OCI-LY7 (cell line): ENCODE measurements around the gene MFSD6.

Source experiments
- CTCF ChIP-seq: fragments of 200-600 bp; sonication (generic); conservative IDR thresholded peaks from 2 replicates; pipeline ENCODE4 v1.5.1; 2014; ENCODE audit warnings: mild to moderate bottlenecking, antibody characterized with exemption, low read length, moderate library complexity, mixed read lengths
- EZH2phosphoT487 ChIP-seq: fragments of 200-600 bp; sonication (generic); IDR thresholded peaks from 2 replicates; pipeline ENCODE4 v1.6.1; 2018; ENCODE audit warnings: low read depth, borderline replicate concordance, mild to moderate bottlenecking, mixed run types, antibody characterized with exemption, low read length, moderate library complexity, mixed read lengths

GRCh38 chr2:190413421-190413820, 5.3 kb downstream of the MFSD6 start:
- TF ChIP-seq CTCF (no peak), EZH2phosphoT487 (no peak)
